ENCODE results near the gene LMO7.

LMO7 gene

GRCh38 chr13:75829830-75830229 lies 193.7 kb downstream of the LMO7 start:
- TF ChIP-seq EP300 (IDR thresholded peaks at IDR 0.05; ENCODE audit: borderline replicate concordance) (no peak), TAF1 (IDR thresholded peaks at IDR 0.05; ENCODE audit: low read depth) (no peak)

- TF ChIP-seq ZBTB7A (IDR thresholded peaks at IDR 0.05; ENCODE audit: low read depth) (no peak), TCF12 (IDR thresholded peaks at IDR 0.05; ENCODE audit: low read depth) (no peak), RAD21 (IDR thresholded peaks at IDR 0.05; ENCODE audit: low read depth) (no peak)
Observed at GRCh38 chr13:75830842-75831241, 194.7 kb downstream of the LMO7 start.

- TF ChIP-seq EP300 (IDR thresholded peaks at IDR 0.05; ENCODE audit: borderline replicate concordance) (no peak), CREB1 (IDR thresholded peaks at IDR 0.05; ENCODE audit: low read depth) (no peak), USF1 (IDR thresholded peaks at IDR 0.05) (no peak), RAD21 (IDR thresholded peaks at IDR 0.05; ENCODE audit: low read depth) (no peak), MAX (IDR thresholded peaks at IDR 0.05) (no peak), EGR1 (IDR thresholded peaks at IDR 0.05) (no peak)
Observed at GRCh38 chr13:75831389-75831788, 195.3 kb downstream of the LMO7 start.

- no peak for TF ChIP-seq EP300 (IDR thresholded peaks at IDR 0.05; ENCODE audit: borderline replicate concordance)
- no peak for TF ChIP-seq REST (IDR thresholded peaks at IDR 0.05; ENCODE audit: low read depth)
- no peak for TF ChIP-seq YY1 (IDR thresholded peaks at IDR 0.05; ENCODE audit: low read depth)
- no peak for TF ChIP-seq RAD21 (IDR thresholded peaks at IDR 0.05; ENCODE audit: low read depth)
- no peak for TF ChIP-seq CREB1 (IDR thresholded peaks at IDR 0.05; ENCODE audit: low read depth)
Observed at GRCh38 chr13:75832812-75833211, 196.7 kb downstream of the LMO7 start.

GRCh38 chr13:75836441-75836840 lies 200.3 kb downstream of the LMO7 start:
- TF ChIP-seq USF1 (IDR thresholded peaks at IDR 0.05): no peak
- TF ChIP-seq TEAD4 (IDR thresholded peaks at IDR 0.05): no peak
- no peak for TF ChIP-seq EP300 (IDR thresholded peaks at IDR 0.05; ENCODE audit: borderline replicate concordance)
- no peak for TF ChIP-seq FOXM1 (IDR thresholded peaks at IDR 0.05; ENCODE audit: borderline replicate concordance, low read depth)
- no peak for TF ChIP-seq MAX (IDR thresholded peaks at IDR 0.05)
- no peak for TF ChIP-seq CEBPB (IDR thresholded peaks at IDR 0.05)
- no peak for TF ChIP-seq TAF1 (IDR thresholded peaks at IDR 0.05; ENCODE audit: low read depth)

GRCh38 chr13:75838366-75839005 lies 202.4 kb downstream of the LMO7 start:
- TF ChIP-seq REST (IDR thresholded peaks at IDR 0.05; ENCODE audit: low read depth) (no peak), TCF12 (IDR thresholded peaks at IDR 0.05; ENCODE audit: low read depth) (no peak)

- TF ChIP-seq USF1 (IDR thresholded peaks at IDR 0.05): no peak
- no peak for TF ChIP-seq CEBPB (IDR thresholded peaks at IDR 0.05)
- no peak for TF ChIP-seq RAD21 (IDR thresholded peaks at IDR 0.05; ENCODE audit: low read depth)
- no peak for TF ChIP-seq EP300 (IDR thresholded peaks at IDR 0.05; ENCODE audit: borderline replicate concordance)
- TF ChIP-seq NFIC (IDR thresholded peaks at IDR 0.05): no peak
- no peak for TF ChIP-seq ZBTB7A (IDR thresholded peaks at IDR 0.05; ENCODE audit: low read depth)
- TF ChIP-seq REST (IDR thresholded peaks at IDR 0.05; ENCODE audit: low read depth): no peak
- no peak for TF ChIP-seq TAF1 (IDR thresholded peaks at IDR 0.05; ENCODE audit: low read depth)
- no peak for TF ChIP-seq TCF12 (IDR thresholded peaks at IDR 0.05; ENCODE audit: low read depth)
- no peak for TF ChIP-seq MAX (IDR thresholded peaks at IDR 0.05)
- no peak for TF ChIP-seq YY1 (IDR thresholded peaks at IDR 0.05; ENCODE audit: low read depth)
- TF ChIP-seq CREB1 (IDR thresholded peaks at IDR 0.05; ENCODE audit: low read depth): no peak
- TF ChIP-seq EGR1 (IDR thresholded peaks at IDR 0.05): no peak
Observed at GRCh38 chr13:75839406-75839805, 203.3 kb downstream of the LMO7 start.
